SH-SY5Y (cell line): ENCODE results near the gene AMPD2.

ENCODE experiments used
- GATA2 ChIP-seq: IDR thresholded peaks from 2 replicates; pipeline ENCODE4 v1.6.1; 2011; ENCODE audit warnings: mild to moderate bottlenecking, low read depth, low read length
- GATA3 ChIP-seq: IDR thresholded peaks from 2 replicates; pipeline ENCODE4 v1.6.1; 2011; ENCODE audit warnings: low read depth, mild to moderate bottlenecking, low read length, moderate library complexity

- no peak for TF ChIP-seq GATA3
- TF ChIP-seq GATA2: no peak
These were observed 24.1 kb upstream of the AMPD2 start for GRCh38 chr1:109595531-109595930.
